Skin epidermis (tissue), 12 donors: ENCODE data around the gene VLDLR.

ENCODE experiments used
- H3K27ac ChIP-seq, 21 experiments: fragments of 200-600 bp; sonication (generic) in 11 of 21; one replicate each; pipeline ENCODE4 v1.5.0; 2020; ENCODE audit warnings: mild to moderate bottlenecking in 3 of 21, inconsistent platforms in 2 of 21, moderate library complexity in 2 of 21
- H3K4me3 ChIP-seq, 7 experiments: fragments of 200-600 bp; sonication (generic) in 2 of 7; one replicate each; pipeline ENCODE4 v1.5.0; 2020; ENCODE audit warnings: inconsistent platforms in 2 of 7, mild to moderate bottlenecking in 2 of 7, moderate library complexity in 1 of 7

The VLDLR gene

DNA sequence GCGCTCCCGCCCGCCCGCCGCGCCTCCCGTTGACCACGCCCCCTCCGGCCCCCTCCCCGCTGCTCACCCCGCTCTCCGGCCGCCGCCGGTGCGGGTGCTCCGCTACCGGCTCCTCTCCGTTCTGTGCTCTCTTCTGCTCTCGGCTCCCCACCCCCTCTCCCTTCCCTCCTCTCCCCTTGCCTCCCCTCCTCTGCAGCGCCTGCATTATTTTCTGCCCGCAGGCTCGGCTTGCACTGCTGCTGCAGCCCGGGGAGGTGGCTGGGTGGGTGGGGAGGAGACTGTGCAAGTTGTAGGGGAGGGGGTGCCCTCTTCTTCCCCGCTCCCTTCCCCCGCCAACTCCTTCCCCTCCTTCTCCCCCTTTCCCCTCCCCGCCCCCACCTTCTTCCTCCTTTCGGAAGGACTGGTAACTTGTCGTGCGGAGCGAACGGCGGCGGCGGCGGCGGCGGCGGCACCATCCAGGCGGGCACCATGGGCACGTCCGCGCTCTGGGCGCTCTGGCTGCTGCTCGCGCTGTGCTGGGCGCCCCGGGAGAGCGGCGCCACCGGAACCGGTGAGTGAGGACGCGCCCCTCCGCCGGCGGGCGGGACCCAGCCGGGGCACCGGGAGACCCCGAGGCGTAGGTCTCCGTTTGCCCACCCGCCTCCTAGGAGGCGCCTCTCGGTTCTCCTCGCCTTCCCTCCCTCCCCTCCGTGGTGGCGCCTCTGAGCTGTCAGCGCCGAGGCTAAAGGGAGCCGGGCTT is at the start of gene VLDLR:
TSS of gene VLDLR (plus strand) at position 66 of the 739 bp plus-strand sequence. CDS start at position 469, 403 bp downstream.
- H3K27ac ChIP-seq: peak within 1 kb of the TSS in 20 of 21 experiments; percentile 10 to 84 (median 58)
- H3K4me3 ChIP-seq: peak within 1 kb of the TSS; percentile 44 to 62 (median 58)

DNA sequence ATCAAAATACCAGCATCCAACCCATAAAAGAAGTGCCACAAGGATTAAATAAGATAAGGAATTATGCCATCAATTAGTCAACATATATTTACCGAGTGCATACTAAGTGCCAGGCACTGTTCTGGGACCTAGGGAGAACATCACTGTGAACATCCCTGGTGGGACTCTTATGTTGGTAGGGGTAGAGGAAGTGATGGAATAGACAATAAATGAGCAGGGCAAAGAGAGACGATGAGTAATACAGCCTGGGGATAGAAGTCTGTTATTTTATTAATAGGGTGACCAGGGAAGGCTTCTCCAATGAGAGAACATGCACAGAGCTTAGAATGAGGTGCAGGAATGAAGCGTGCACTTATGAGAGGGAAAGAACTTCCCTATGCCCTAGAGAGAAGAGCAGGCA is 47.4 kb upstream of the VLDLR start:
- H3K4me3 ChIP-seq: no peak overlapping the region
- no peak overlapping the region for H3K27ac ChIP-seq

DNA sequence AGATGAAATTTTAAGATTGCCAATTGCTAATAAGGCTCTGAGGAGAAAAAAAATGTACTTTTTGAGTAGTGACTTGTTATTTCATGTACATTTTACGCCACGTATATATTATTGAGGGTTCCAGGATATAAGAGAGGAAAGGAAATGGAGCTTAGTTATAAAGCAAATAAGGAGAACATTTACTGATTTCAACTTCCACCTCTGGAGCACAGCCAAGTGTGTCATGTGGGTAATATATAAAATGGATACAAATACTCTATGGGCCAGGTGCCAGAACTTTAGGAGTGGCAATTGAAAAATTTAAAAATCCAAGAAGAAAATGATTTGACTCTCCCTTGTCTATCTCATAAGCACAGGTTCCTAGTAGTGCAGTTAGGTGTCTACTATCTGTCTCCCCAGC is 45.0 kb upstream of the VLDLR start:
- Histone ChIP-seq H3K27ac (no peak overlapping the region), H3K4me3 (no peak overlapping the region)

DNA sequence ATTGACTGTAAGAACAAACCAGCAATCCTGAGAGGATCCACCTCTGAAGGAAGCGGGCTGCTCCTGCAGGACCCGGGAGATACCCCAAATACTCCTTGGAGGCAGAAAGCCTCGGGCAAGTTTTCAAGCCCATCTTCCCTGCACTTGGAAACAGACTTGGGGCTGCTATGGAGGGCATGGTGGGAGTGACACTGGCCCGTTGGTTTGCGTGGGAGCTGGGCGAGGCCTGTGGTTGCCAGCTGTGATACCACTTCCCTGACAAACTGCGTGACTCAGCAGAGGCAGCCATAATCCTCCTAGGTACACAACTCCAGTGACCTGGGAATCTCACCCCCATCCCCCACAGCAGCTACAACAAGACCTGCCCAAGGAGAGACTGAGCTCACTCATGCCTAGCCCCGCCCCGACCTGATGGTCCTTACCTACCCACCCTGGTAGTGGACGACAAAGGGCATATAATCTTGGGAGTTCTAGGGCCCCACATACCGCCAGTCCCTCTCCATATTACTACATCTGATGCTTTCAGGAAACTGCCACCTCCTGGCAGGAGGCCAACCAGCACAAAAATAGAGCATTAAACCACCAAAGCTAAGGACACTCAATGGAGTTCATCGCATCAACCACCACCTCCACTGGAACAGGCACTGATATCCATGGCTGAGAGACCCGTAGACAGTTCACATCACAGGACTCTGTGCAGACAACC is 38.1 kb upstream of the VLDLR start:
- no peak overlapping the region for H3K27ac ChIP-seq
- no peak overlapping the region for H3K4me3 ChIP-seq

DNA sequence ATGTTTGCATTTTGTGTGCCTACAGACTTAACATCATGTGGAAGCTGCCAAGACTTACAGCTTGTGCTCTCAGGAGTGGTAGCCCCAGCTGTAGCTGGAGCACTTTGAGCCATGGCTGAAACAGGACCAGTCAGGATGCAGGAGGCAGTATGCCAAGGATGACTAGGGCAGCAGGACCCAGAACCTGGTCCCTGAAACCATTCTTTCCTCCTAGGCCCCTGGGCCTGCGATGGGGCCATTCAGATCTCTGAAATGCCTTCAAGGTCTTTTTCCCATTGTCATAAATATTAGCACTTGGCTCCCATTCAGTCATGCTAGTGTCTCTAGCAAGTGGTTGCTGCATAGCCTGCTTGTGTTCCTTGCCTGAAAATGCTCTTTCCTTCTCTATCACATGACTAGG is 29.6 kb upstream of the VLDLR start:
- H3K27ac ChIP-seq: no peak overlapping the region
- H3K4me3 ChIP-seq: no peak overlapping the region

DNA sequence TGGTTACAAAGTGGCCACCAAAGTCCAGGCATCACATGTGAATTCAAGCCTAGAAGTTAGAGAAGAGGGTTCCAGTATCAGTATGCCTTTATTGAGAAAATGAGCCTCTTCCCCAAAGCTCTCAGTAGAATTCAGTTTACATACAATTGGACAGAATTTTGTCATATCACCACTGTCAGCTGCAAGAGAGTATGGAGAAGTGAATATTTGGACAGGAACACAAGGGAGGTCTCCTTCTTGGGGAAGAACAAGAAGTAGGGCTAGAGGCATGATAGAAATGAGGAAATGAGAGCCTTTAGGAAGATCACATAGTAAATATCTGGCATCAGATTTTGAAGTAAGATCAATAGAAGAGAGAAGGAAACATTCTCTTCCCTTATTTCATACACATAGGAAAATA is 27.8 kb upstream of the VLDLR start:
- Histone ChIP-seq H3K27ac (no peak overlapping the region), H3K4me3 (no peak overlapping the region)

DNA sequence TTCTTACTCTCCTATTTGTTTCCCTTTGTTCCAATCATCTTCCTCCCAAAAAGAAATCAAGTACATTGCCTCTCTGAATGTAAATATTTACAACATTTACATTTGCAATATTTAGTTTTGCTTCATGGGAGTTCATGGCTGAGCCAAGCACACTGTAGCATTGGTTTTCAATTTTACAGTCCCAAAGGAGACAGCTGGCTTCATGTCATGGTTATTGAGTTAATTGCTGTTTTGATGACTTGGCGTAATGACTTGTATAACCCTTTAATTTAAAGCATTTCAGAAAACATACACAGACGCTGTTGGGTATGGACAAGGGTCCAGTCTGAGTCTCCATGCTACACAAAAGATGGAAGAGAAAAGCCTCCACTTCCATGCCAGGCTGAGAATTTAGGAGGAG is 25.6 kb upstream of the VLDLR start:
- Histone ChIP-seq H3K4me3 (no peak overlapping the region), H3K27ac (no peak overlapping the region)

DNA sequence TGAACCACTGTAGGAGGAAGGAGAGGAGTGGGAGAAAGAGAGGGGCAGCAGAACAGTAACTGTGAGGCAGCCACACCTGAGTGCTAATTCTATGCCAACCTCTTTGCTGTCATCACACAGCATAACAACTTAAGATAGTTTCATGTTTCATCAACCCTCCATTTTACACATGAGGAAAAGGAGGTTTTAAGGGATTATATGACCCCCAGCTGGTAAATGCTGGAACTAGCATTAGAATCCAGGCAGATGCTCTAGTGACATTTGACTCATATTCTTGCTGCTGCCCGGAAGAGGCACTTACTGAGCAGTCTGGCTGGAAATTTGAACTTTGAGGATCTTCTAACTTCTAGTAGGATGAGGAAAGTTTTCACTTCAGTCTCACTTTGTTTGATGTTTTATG is 24.1 kb upstream of the VLDLR start:
- H3K27ac ChIP-seq: no peak overlapping the region
- H3K4me3 ChIP-seq: no peak overlapping the region

DNA sequence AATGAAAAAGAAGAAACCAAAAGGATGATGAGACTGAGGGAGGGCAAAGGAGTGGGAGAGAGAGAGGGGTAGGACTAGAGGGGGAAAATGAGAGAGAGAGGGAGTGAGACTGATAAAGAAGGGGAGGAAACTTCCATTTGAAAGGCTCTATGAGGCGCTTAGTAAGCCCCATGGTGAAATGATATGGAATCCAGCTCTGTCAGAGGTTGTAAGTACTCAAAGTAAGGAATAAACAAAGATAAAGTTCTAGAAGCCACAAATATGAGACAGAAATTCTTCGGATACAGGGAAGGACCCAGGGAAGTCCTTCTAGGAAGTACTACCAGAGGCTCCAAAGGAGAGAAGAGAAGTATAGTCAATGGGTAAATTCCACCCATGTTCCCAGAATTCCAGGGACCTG is 21.7 kb upstream of the VLDLR start:
- H3K27ac ChIP-seq: no peak overlapping the region
- H3K4me3 ChIP-seq: no peak overlapping the region

DNA sequence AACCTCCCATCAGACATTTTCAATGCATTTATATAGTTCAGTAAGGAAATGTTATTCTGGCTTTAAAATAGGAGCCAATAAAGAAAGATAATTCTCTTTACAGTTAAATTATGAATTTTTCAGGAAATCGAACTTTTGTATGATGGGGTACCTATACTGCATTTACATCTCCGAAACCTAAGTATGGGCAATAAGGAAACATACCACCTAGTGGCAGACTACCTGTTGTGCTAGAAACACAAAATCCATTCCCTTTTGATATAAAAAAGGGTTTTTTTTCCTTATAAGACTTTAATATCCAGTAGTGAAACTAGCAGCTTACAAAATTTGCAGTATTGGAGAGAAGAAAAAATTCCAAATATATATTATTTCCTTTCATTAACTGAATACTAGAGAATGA is 21.3 kb upstream of the VLDLR start:
- Histone ChIP-seq H3K4me3 (no peak overlapping the region), H3K27ac (no peak overlapping the region)

DNA sequence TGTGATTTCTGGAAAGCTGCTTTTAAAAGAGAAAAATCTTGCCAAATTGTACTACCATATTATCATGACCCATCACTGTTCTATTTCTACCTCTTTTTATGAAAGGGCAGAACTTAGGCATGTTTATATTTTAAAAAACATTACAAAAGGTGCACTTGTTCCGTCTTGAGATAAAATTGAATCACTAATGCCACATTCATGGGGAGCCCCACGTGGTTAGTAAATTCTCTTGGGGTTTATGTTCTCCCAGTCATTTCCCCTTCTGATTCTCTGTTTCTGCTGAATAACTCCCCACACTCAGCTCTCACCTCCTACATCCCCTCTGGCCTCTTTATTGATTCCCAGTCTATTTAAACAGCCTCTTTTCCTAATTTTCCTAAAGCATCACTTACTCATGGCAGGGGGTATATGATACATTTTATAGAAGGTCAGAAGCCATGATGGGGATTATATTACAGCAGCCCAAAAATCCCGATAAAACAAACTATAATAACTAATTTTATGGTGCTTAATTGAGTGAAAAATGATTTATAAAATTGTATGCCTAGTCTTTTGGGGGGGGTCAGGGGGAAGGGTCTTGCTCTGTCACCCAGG is 19.7 kb upstream of the VLDLR start:
- no peak overlapping the region for H3K4me3 ChIP-seq
- H3K27ac ChIP-seq: no peak overlapping the region

DNA sequence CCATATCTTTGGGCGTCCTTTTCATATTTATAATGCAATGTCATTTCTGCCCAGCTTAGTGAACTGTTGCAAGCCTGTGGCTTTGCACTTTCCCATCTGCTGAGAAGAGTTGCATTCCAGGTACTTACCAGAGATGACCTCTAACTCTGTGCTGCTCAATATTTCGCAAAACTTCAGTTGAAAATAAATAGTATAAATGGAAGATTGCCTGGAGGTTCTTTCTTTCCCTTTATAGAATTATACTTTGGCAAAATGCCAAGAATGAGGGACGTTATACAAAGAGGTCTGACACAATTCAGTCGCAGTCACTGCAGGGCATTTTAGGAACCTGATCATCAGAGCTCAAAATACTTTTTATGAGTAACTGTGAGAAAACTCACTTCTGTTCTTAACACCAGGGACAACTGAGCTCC is 18.9 kb upstream of the VLDLR start:
- Histone ChIP-seq H3K27ac (no peak overlapping the region), H3K4me3 (no peak overlapping the region)

DNA sequence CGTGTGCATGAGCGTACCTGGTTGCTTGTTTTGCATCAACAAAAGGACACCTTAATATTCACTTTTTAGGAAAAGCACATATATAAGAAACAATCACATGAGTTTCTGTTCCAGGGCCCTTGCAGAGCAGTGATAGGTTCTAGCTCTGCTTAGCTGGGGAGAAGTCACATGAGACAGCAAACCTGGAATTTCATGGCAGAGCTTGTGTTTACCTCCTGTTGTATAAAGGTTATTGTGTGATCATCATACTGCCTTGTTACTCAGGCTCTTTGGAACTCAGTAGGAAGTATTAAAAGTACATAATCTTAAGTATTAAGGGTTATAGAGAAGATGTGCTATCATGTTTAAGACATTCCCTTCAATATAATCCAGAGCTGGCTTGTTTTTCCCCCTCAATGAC is 18.0 kb upstream of the VLDLR start:
- no peak overlapping the region for H3K27ac ChIP-seq
- H3K4me3 ChIP-seq: no peak overlapping the region

DNA sequence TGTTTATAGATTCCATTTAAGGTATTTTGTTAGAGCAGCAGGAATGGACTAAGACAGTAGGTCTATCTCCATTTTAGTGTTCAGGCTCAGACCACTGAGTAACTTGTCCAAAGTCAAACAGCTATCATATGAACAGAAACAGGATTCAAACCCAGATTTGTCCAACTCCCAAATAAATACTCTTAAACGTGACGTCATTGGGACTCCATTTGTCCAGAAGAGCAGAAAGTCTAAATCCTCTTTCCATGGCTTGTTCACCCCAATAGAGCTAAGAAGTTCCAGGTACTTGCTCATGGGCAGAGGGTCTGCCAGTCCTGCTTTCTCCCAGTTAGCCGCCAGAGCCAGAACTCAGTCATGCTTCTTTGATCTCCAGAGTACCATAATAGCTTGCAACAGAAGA is 16.3 kb upstream of the VLDLR start:
- no peak overlapping the region for H3K4me3 ChIP-seq
- H3K27ac ChIP-seq: no peak overlapping the region

DNA sequence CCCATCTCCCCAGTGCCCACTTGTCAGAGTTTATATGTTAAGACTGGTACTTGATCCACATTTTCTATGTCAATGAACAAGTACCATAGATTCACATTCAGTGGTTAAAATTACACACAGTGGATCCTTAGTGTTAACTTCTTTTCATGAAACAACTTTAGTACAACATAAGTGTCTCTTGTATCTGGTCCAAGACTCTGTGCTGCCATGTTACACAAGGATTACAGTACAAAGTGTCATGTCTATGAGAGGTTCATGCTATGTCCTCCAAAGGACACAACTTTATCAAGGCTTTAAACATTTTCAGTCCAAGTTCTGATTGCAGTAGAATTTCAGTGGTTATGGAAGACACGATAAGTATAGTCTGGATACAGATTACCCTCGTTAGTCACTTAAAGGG is 13.3 kb upstream of the VLDLR start:
- H3K4me3 ChIP-seq: no peak overlapping the region
- H3K27ac ChIP-seq: no peak overlapping the region

DNA sequence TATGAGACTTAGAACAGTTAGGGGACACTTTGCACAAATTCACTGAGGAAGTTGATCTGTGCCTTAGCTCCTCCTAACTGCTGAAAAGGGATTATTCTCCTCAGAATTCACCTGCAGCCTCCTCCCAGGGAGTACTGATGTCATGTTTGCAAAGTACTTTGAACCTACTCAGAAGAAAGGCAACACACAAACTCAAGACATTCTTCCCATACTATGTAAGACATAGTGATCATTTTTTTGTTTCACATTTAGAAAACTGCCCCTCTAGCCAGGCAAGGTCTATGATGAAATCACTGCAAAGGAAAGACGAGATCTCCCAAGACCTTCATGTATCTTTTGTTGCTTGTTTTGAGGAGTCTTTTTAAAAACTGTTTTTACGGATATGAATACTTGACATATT is 10.6 kb upstream of the VLDLR start:
- Histone ChIP-seq H3K27ac (no peak overlapping the region), H3K4me3 (no peak overlapping the region)

DNA sequence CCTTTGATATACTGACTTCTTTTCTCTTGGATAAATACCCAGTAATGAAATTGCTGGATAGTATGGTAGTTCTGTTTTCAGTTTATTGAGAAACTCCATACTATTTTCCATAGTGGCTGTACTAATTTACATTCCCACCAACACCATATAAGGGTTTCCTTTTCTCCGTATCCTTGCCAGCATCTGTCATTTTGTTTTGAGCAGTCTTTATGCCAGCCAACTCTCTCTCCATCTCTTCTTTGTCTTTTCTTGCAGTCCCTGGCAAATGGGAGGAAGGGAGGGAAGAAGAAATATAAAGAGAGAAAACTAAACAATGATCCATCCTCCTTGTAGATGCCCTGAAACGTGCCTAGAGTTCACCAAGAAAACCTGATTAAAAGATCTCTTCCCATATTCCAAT is 9.6 kb upstream of the VLDLR start:
- Histone ChIP-seq H3K4me3 (no peak overlapping the region), H3K27ac (no peak overlapping the region)

DNA sequence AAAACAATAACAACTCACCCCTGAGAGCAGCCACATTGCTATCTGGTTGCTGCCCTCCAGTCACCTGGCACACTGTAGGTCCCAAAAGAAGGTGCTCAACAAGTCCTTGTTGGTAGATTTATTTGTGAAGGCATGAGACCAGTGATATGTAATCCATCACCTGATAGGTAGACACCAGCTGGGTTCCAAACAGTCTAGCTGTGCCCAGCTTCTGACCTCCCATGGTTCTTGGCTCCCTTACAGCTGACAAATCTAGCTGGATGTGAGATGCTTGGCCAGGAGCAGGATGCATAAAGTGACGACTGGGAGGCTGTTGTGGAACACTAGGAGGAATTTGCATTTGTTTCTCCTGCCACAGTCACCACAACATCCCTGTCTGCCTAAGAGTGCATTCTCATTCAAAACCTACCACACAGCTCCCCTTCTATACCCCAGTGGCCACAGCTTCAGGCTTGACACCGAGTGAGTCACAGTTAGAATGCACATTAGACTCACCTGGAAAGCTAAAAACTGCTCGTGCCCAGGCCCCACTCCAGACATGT is 7.8 kb upstream of the VLDLR start:
- Histone ChIP-seq H3K4me3 (no peak overlapping the region), H3K27ac (no peak overlapping the region)

DNA sequence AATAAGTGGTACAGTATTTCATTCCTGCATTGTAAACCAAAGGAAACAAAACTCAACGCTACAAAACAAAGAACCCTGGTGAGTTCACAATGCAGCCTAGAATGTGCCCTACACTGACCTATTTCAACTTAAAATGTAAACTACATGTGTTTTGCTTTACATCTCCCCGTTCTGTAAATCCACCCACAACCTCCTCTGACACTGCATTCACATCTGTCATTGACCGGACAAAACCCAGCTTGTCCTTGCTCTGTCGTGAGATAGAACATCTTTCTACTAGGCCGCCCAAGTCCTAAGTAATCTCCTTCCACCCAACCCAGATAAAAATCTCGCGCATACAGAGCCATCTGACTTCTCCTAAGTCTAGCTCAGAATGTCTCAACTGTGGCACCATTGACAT is 6.1 kb upstream of the VLDLR start:
- Histone ChIP-seq H3K27ac (no peak overlapping the region), H3K4me3 (no peak overlapping the region)

DNA sequence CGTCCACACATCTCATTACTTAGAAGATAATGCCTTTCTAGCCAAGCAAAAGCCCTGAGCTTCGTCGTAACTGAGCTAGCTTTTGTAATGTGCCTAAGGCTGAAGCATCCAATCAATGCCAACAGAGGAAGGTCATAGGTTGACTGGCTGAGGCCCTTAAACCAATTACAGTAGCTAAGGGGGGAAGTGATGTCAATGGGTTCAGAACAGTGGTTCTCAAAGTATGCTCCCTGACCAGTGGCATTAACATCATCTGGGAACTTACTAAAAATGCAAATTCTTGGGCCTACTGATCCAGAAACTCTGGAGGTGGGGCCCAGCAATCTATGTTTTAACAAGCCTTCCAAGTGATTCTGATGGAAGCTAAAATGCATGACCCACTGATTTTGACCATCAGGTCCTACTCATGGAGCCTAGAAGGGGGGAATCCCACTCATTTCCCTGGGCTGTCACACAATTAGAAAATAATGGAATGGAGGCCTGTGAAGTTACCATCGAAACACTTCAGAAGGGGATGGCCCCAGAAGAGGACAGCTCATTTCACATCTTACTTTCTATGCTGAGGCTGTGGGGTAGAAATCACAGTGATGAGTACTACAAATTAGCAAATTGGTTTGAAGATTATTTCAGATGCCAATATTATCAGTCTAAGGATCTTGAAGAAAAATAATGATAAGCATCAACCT is 4.8 kb upstream of the VLDLR start:
- H3K4me3 ChIP-seq: no peak overlapping the region
- H3K27ac ChIP-seq: no peak overlapping the region
